ENCODE measurements around the gene CHMP1B.

- TF ChIP-seq EP300 (IDR thresholded peaks at IDR 0.05): no peak
- no peak for TF ChIP-seq CTCF (IDR thresholded peaks at IDR 0.05)
- TF ChIP-seq POLR2A (IDR thresholded peaks at IDR 0.05): no peak
Measured at GRCh38 chr18:11831921-11832320, 19.3 kb upstream of the CHMP1B start.
